GM12874 (cell line): ENCODE results near the gene ZNF638.

Experiments used
- CTCF ChIP-seq: IDR thresholded peaks from 2 replicates; pipeline ENCODE4 v1.5.1; 2011; ENCODE audit warnings: low read depth, mild to moderate bottlenecking, control low read depth, low read length, moderate library complexity; ENCODE audit not compliant: insufficient read depth

ZNF638 gene

DNA sequence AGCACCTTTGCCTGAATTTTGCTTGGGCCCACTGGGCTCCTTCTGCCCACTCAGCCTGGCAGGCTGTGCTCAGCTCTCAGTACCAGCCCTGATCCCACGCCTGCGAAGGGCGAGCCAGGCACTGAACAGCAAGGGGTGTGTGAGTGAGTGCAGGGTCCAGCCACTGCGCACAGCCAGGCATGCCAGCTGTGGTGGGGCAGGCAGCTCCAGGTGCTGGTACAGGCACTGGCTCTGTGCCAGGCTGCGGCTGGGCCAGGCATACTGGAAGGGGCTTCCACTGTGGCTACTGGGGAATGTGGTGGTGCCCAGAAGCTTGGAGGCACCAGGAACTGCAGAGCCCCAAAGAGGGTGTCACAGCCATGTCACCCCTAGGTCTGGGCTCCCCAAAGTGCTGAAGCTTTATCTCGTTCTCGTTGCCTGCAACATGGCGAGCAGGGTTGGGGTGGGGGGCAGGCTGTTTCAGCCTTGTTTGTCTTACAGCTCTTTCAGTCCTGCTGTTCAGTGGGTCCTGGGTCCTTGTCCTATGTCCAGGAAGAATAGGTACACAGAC lies 130.5 kb downstream of the ZNF638 start:
- no peak for TF ChIP-seq CTCF

- TF ChIP-seq CTCF = no peak
These were observed 131.2 kb downstream of the ZNF638 start for GRCh38 chr2:71462641-71463341.

DNA sequence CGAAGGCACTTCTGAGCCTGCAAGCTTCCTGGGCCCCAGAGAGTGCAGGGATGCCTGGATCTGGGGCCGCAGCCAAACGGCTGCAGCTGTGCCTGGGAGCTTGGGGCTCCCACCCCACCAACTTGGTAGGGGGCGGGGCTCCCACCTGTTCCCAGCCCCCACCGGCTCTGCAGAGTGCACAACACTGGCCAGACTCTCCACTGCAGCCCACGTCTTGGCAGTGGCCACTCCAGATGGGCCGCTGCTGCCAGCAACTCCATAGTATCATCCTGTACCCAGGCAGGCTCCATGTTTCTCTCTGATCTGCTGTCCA lies 131.7 kb downstream of the ZNF638 start:
- TF ChIP-seq CTCF = no peak

GRCh38 chr2:71464389-71464788 lies 132.8 kb downstream of the ZNF638 start:
- TF ChIP-seq CTCF = no peak

GRCh38 chr2:71465356-71465755 lies 133.8 kb downstream of the ZNF638 start:
- no peak for TF ChIP-seq CTCF

- TF ChIP-seq CTCF = no peak
These were observed 134.3 kb downstream of the ZNF638 start for GRCh38 chr2:71465961-71466300.

GRCh38 chr2:71466301-71467179 lies 135.0 kb downstream of the ZNF638 start:
- TF ChIP-seq CTCF = no peak
